GM19099 (cell line): Measurements from ENCODE around the gene MRNIP.

Experiments used
- POLR2A ChIP-seq: IDR thresholded peaks from 3 replicates; pipeline ENCODE4 v1.6.1; 2011; ENCODE audit warnings: low read depth; ENCODE audit not compliant: insufficient read length; ENCODE audit errors: extremely low read depth

Gene MRNIP

DNA sequence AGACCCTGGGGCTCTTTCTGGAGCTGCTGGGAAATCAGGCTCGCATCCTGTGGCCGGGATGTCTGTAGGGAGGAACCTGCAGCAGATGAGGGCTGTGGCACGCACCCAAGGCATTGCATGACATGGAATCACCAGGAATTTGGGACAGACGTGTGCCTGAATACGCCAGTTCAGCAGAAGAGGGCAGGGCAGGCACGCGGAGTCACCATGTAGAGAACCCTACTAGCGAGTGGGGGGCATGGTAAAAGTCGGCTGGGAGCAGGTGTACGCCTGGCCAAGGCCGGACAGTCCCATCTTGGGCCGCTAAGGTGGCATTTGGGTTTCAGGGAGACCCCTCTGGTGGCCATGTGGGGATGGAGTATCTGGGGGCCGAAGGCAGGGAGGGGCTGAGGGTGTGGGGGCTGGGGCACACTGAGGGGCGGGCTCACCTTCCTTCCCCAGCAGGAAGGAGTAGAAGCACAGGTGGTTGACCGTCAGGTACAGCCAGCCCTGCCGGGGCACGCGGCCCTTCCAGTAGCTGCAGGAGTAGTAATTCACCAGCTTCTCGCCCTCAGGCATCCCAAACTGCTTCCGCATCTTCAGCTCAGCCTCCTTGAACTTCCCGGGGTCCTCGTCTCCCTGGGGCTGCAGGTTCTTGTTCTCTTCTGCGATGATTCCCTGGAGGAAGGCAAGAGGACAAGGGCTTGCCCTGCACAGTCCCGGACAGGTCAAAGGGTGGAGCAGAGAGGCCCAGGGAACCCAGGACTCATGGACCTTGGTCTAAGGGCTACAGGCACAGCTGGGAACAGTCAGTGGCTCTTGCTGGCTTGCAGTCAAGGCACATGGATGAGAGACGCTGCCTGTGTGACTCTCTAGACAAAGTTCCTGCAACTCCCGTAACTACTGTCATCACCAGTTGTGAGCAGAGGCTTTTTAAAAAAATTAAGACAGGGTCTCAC is 35.6 kb upstream of the MRNIP start:
- TF ChIP-seq POLR2A = no peak

DNA sequence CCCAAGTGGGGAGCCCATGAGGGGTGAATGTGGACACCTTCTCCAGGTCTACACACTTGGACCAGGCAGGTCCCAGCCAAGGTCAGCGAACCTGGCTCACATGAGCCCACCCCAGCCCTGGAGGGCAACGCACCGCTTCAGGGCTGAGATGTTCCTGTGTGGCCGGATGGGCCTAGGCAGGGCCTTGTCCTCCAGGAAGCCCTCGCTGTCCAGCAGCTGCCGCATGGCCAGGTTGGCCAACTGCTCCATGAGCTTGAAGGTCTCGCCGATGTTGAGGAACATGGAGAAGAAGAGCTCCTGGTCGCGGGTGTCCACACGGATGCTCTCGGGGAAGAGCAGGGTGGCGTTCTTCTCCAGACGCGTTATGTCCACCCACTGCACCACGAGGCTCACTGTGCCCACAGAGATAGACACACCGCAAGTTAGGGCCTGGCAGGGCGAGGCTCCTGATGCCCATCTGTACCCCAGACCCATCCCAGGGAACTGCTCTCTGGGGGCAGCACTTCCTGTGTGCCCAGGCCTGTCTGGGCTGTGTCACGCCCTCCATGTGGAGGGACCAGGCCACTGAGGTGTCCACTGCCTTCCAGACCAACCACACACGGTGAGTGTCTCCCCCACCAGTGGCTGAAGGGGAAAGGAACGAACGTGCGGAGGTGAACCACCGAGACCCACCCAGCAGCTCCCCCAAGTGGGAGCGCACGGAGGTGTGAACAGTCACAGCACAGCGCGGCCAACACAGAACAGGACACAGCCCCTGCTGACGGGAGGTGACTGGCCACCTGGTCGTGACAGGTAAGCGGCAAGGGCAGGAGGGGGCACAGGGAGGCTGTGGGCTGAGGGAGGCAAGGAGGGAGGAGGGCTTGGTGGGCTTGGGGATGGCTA is 34.7 kb upstream of the MRNIP start:
- TF ChIP-seq POLR2A = no peak

DNA sequence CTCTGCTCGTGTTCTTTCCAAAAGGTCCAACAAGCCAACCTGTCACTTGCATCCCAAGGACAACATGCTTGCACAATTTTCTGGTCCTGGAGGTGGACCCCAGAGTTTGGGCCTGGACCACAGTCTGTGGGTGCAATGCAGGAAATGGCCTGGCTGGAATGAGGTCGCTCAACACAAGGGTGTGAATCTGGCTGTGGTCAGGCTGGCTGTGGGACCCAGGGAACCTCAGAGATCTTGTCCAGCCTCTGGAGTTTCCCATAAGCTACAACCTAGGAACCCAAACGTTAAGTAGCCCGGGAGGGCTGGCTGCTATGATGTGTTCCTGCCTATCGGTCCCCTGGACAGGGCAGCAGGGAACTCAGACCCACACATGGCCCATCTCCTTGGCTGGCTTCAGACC is 33.6 kb upstream of the MRNIP start:
- TF ChIP-seq POLR2A = no peak

DNA sequence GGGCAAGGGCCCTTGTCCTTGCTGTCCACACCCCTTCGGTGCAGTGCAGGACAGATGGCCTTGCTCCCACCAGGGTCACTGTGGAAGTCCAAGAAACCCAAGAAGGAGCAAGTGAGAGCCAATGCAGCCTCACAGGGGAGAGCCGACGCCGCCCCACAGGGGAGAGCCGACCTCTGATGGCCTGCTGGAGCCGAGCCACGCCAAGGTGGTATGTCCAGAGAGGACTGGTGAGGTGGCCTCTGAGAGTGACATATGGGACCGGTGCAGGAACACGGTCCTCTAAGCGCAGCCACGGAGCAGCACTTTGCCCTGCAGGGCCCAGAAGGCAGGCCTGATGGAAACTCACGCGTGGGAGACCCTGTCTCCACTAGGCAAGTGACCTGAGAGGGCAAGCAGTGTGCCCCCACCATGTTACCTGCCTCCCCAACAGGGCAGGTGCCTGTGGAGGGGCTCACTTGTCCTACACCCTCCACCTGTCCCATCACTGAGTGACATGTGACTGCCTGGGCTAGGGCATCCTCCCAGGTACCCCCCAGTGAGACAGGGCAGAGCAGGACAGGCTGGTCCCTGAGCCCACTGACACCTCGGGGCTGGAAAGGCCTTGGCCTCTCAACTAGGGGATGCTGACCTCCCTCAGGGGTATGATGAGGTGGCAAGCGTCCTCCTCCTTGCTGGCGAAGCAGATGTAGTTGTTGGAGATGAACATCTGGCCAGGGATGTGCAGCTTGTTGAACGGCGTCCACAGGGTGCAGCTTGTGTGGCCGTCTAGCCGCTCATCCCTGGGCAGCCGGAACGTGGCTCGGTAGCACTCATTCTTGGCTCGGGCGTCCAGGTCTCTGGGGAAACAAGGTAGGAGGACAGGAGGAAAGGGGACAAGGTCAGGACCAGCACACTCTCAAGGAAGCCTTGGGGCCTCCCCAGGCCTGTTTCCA is 32.4 kb upstream of the MRNIP start:
- no peak for TF ChIP-seq POLR2A

DNA sequence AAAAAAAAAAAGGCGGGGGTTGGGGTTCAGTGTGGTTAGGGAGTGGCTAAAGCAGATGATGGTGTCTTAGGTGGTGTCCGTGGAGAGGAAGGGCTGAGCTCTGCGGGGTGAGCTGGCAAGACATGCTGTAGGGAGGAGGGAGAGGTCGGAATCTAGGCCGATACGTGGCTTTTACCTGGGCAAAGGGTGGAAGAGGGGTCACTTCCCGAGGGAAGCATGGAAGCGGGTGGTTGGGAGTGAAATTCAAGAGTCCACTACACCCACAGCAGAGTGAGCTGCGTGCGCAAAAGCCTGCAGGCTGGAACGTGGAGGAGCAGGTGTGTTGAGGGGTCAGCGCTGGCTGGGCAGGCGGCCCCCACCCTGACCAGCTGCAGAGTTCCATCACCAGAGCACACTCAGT is 31.3 kb upstream of the MRNIP start:
- TF ChIP-seq POLR2A = no peak

DNA sequence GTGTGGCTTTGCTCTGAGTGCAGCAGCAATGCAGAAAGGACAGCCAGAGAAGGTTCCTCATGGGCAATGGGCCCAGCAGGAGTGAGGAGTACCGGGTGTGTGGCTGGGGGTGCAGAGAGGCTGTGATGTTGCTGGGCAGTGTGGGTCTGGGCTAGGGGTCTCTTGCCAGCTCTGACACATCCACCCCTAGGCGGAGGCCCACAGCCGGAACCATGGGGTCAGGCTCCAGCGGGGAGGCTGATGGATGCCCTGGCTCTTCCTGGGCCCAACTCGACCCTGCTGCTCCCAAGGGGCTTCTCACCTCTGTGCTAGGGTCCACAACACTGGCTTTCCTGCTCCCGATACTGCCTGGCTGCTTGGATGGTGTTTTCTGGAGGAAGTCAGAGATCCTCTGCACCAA is 29.2 kb upstream of the MRNIP start:
- TF ChIP-seq POLR2A = no peak

DNA sequence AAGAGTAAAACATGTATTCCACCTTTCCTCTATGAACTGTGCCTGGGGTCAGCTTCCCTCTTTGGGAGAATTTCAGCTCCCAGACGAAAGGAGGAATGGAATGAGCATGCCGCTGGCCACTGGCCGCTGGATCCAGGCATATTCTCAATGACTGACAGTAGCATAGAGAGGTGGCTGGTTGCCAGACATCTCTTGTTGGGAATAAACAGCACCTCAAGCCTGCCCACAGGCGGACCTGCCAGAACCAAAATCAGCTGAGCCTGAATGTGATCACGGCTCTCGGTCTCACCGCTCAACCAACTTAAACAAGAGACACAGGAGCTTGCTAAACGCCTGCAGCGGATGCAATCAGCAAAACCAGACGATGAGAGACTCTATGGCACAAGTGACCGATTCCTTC is 28.5 kb upstream of the MRNIP start:
- TF ChIP-seq POLR2A = no peak

DNA sequence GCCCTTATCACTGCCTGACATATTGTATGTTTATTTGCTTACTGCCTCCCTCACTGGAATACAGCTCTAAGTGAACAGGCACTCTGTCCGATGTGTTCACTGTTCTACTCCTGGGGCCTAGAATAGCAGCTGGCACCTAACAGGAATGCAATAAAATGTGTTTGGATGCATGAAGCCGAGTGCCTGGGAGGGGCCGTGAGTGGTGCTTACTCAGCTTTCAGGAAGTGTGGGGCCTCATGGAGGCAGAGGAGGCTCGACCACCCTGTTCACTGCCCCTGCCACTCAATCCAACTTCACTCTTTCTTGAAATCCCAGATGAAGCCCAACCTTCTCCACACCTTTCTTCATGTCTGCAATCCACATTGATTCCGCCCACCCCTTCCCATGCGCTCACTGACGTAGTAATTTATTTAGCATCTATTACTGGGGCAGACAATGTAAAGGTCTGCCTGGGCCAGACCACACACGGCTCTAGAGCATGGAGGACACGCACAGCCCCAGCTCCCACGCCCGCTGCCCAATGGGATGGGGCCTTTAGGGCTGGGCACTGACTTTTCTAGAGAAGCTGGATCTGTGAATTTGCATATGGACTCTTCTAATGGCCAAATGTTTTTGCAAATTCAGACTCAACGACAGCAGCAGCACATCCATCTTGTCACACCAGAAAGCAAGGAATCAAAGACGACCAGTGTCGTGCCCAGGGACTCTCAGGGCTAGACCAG is 27.7 kb upstream of the MRNIP start:
- TF ChIP-seq POLR2A = no peak

DNA sequence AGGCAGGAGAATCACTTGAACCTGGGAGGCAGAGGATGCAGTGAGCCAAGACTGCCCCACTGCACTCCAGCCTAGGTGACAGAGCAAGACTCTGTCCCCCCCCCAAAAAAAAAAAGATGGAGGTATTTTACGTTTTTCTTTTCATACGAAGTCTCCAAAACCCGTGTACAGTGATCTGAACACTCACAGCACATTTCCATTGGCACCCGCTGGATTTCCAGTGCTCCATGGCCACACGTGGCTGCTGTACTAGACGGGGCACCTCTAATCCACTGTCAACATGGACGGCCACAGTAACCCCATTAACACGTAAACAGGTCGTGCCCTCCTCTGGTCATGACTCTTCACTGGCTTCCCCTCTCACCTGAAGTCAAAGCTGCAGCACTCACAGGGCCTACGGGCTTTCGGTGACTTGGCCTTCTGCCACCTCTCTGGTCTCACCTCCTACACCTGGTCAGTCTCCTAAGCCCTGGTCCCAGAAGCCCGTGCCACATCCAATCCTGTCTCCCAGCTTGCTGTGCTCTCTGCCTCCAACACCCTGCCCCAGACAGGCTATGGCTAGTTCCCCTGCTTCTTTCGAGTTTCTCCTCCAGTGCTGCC is 27.0 kb upstream of the MRNIP start:
- TF ChIP-seq POLR2A = no peak

DNA sequence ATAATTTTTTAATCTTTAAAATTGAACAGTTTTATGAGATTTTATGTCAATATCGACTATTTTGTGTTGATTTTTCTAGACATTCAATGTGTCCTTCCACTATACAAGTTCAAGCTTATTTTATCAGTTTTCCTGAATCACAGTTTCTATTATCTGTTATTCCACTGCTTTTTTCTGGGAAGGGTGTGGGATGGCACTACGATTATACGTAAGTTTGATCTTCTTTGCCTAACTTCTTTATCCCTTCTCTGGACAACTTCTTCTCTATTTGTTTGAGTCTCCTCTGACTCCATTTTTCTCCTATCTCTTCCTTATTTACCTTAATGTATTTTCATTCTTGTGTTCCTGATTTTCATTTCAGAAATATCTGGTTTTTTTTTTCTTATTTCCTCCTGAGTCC is 24.5 kb upstream of the MRNIP start:
- TF ChIP-seq POLR2A = no peak

DNA sequence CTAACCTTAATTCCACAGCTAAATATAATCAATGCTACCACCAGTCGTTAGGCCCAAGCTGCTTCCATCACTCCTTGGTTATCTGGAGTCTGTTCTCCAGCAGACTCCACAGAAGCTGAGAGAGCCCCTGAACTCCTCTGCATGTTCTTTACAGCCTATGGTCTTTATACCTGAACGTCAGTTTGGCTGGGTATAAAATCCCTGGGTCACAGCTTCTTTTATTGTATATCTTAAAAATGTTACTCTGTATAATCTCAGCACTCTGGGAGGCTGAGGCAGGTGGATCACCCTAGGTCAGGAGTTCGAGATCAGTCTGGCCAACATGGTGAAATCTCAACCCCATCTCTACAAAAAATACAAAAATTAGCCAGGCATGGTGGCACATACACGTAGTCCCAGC is 23.7 kb upstream of the MRNIP start:
- TF ChIP-seq POLR2A = no peak

DNA sequence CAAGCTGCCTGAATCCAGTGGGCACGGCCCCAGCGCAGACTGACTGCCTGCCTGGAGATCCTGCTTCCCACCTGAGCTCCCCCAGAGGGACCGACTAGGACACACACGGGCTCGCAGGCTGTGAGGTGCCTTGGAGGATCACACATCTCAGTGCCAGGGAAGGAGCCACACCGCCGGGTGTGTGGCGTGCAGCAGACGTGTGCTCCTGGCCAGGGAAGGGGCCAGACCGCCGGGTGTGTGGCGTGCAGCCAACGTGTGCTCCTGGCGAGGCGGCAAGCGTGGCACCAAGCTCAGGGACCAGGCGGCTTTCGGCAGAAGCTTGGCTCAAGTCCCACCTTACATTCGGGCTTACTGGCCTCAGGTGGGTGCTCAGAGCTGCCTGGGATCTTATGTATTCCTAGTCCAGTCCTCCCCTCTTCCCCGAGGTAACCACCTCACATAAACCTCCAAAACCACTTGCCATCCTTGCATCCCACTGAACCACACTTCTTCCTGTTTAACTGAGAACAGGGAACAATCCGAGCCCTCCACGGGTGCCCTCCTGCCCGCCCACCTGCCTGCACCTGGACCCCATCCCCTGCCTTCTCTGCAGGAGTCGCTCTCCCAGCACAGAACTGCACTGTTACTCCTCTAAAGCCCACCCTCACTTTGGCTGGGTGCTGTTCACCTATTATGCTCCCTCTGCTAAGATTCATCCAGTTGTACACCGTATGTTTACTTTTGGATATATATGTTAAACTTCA is 22.4 kb upstream of the MRNIP start:
- no peak for TF ChIP-seq POLR2A

DNA sequence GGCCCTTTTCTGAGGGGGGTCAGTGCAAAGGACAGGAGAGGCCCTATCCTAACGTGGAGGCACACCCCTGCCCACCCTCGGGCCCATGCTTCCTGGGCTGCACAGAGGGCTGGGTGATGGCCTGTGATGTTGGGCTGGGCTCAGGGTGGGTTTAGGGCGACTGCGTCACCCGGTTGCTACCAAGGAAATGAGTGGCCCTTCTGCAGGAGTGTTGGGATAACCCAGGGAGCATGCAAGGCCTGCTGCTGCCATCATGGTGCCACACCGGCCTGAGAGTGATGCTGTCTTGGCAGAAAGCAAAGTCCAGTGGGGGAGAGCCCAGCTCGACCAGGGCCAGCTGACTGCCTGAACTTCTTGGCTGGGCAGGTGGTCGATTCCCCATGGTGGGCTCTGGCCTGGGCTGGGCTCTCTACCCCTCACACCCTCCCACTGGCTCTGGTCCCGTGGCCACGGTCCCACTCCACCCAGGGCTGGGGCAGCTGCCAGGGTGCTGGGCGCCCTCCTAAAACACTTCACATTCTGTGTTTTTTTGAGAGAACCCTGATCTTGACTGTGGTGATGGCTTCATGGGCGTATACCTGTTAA is 21.5 kb upstream of the MRNIP start:
- no peak for TF ChIP-seq POLR2A
